ENCODE data around the gene ASB8. TPM values are rescaled to one million over a fixed set of nuclear protein-coding genes. Genes with fewer than 3 reads are reported as not detected.

Gene ASB8
- total and polyA plus RNA-seq, 2 of the 4 experiments (the other 2 are of a cell fraction): 22.9 to 26.7 TPM

DNA sequence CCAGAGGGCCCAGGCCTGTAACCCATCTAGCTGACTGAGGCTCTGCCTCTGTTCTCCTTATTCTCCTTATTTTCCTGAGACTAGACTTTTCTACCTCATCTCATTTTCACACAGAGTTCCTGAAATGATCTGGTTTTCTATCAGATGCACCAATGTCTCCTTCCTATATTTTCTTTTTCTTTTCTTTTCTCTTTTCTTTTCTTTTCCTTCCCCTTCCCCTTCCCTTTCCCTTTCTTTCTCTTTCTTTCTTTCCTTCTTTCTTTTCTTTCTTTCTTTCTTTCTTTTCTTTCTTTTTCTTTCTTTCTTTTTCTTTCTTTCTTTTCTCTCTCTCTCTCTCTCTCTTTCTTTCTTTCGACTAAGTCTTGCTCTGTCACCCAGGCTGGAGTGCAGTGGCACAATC is 23.1 kb upstream of the ASB8 start:
- no peak overlapping the region for H2BK15ac ChIP-seq (ENCODE audit: low read depth, low read length)
- H3K14ac ChIP-seq (replicated peaks; ENCODE audit: low read depth, low read length): no peak overlapping the region
- no peak overlapping the region for H3K4ac ChIP-seq (ENCODE audit: low read depth, low read length)
- no peaks in the 10 kb centered on the region for H4K20me1 ChIP-seq (ENCODE audit: insufficient read depth, low read length)
- no peak overlapping the region for H4K91ac ChIP-seq (ENCODE audit: insufficient read depth, low read depth, low read length)
- ATAC-seq (ENCODE audit: low read depth) (no peak), DNase-seq (no peak)
- H3K4me2 ChIP-seq (ENCODE audit: low read depth, low read length): no peak overlapping the region
- peaks cover 3% of the 10 kb centered on the region; the same call in 1 of the 2 replicates for H3K4me1 ChIP-seq (ENCODE audit: control insufficient read depth, insufficient read depth, low read length)
- no peak overlapping the region for H3K27ac ChIP-seq (ENCODE audit: insufficient read depth, low read length)
- dilution Hi-C loops (cut with HindIII; ENCODE audit: low sequenced_read_pairs, unreplicated experiment) (no loop called here), in situ Hi-C loops (cut with MboI; ENCODE audit: low sequenced_read_pairs) (no loop called here), intact Hi-C loops (cut with micrococcal nuclease) (no loop called here)
- H3K36me3 ChIP-seq (ENCODE audit: control insufficient read depth, insufficient read depth, low read length): no peaks in the 10 kb centered on the region
- no TSS peak for BruUV-seq (replicated peaks)
- H3K18ac ChIP-seq (ENCODE audit: low read depth, low read length): no peak overlapping the region
- ChIA-PET POLR2A (ENCODE audit: unreplicated experiment) (no interaction called here), CTCF (no interaction called here)
- H4K8ac ChIP-seq (ENCODE audit: low read depth in 2 of 2, low read length in 2 of 2): no peak overlapping the region
- no peak overlapping the region for H3K56ac ChIP-seq (ENCODE audit: extremely low read depth, insufficient read depth, low read length)
- no peaks in the 10 kb centered on the region for H3K9me3 ChIP-seq (ENCODE audit: control insufficient read depth, insufficient read depth, low read length)
- H2AFZ ChIP-seq (replicated peaks; ENCODE audit: low read length, poor library complexity): no peak overlapping the region
- H3K9ac ChIP-seq (ENCODE audit: low read depth, low read length): no peak overlapping the region
- H2AK9ac ChIP-seq (replicated peaks; ENCODE audit: low read depth, low read length, poor library complexity): no peak overlapping the region
- no CpG with 5 or more reads among the region's 1 CpG for WGBS, 2 experiments (ENCODE audit: extremely low coverage in 2 of 2, insufficient read length in 1 of 2)
- no peak overlapping the region for H2BK20ac ChIP-seq (ENCODE audit: low read depth, low read length)
- no peak overlapping the region for H2BK5ac ChIP-seq (ENCODE audit: low read depth, low read length, poor library complexity, severe bottlenecking)
- no peaks in the 10 kb centered on the region; the same call in 1 of the 2 replicates for H3K9me1 ChIP-seq (ENCODE audit: insufficient read depth, low read length)
- no peak overlapping the region for H2AK5ac ChIP-seq (ENCODE audit: low read depth, low read length)
- H3K79me1 ChIP-seq (ENCODE audit: low read depth in 1 of 2, low read length in 2 of 2): no peaks in the 10 kb centered on the region
- no peak overlapping the region for H3K4me3 ChIP-seq (ENCODE audit: insufficient read depth, low read depth, low read length)
- no peak overlapping the region for H4K5ac ChIP-seq (ENCODE audit: low read depth, low read length)
- peaks cover 59% of the 10 kb centered on the region for H3K27me3 ChIP-seq (ENCODE audit: control insufficient read depth, insufficient read depth, low read length)
- TF ChIP-seq RAD21 (IDR thresholded peaks at IDR 0.05; ENCODE audit: low read length): no peak
- TF ChIP-seq, protein P1, sequence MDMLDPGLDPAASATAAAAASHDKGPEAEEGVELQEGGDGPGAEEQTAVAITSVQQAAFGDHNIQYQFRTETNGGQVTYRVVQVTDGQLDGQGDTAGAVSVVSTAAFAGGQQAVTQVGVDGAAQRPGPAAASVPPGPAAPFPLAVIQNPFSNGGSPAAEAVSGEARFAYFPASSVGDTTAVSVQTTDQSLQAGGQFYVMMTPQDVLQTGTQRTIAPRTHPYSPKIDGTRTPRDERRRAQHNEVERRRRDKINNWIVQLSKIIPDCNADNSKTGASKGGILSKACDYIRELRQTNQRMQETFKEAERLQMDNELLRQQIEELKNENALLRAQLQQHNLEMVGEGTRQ (IDR thresholded peaks at IDR 0.05; ENCODE audit: low read depth, low read length): no peak
- no peak for TF ChIP-seq RFX5 (IDR thresholded peaks at IDR 0.05; ENCODE audit: low read depth, low read length)
- no peak for TF ChIP-seq MXI1 (IDR thresholded peaks at IDR 0.05; ENCODE audit: borderline replicate concordance, low read depth, low read length)
- TF ChIP-seq POLR2A (IDR thresholded peaks at IDR 0.05; ENCODE audit: low read depth, low read length): no peak
- TF ChIP-seq SMC3 (IDR thresholded peaks at IDR 0.05; ENCODE audit: low read depth, low read length): no peak
- no peak overlapping the region for H2BK120ac ChIP-seq (ENCODE audit: low read depth, low read length)
- no peak overlapping the region for H3K23ac ChIP-seq (ENCODE audit: low read depth, low read length)

Measured in IMR-90 (cell line).